ENCODE results near the gene SERBP1. TPM values are rescaled to one million over a fixed set of nuclear protein-coding genes. Genes with fewer than 3 reads are reported as not detected.

The SERBP1 gene
- total RNA-seq, 1 experiment from 2014 or later: 378 TPM

DNA sequence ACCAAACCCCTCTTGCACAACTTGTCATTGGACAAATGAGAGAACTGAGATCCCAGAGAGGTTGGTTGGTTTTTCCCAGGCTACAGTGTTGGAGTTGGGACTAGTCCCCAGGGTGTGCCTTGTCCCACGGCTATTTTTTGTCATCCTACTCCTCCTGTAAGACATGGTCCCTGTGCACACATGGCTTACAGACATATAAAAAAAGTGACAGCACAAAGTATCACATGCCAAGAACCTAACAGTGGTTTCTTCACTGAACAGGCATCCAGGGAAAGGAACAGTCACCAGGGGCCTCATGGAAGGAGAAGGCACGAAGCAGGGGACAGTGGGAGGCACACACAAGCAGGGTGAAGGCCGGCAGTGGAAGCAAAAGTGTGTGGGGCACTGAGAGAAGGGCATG, 36.5 kb downstream of the SERBP1 start:
- Histone ChIP-seq H3K27me3 (no peaks in the 10 kb centered on the region), H3K36me3 (peaks cover 28% of the 10 kb centered on the region), H3K4me3 (no peak overlapping the region), H3K9me3 (no peaks in the 10 kb centered on the region)
- no peak for DNase-seq

GRCh38 chr1:67393240-67393639, 37.0 kb downstream of the SERBP1 start:
- no peaks in the 10 kb centered on the region for H3K9me3 ChIP-seq
- peaks cover 28% of the 10 kb centered on the region for H3K36me3 ChIP-seq
- no peaks in the 10 kb centered on the region for H3K27me3 ChIP-seq
- DNase-seq: no peak
- no peak overlapping the region for H3K4me3 ChIP-seq

- H3K27me3 ChIP-seq: no peaks in the 10 kb centered on the region
Observed at GRCh38 chr1:67390041-67390887, 39.9 kb downstream of the SERBP1 start.

DNA sequence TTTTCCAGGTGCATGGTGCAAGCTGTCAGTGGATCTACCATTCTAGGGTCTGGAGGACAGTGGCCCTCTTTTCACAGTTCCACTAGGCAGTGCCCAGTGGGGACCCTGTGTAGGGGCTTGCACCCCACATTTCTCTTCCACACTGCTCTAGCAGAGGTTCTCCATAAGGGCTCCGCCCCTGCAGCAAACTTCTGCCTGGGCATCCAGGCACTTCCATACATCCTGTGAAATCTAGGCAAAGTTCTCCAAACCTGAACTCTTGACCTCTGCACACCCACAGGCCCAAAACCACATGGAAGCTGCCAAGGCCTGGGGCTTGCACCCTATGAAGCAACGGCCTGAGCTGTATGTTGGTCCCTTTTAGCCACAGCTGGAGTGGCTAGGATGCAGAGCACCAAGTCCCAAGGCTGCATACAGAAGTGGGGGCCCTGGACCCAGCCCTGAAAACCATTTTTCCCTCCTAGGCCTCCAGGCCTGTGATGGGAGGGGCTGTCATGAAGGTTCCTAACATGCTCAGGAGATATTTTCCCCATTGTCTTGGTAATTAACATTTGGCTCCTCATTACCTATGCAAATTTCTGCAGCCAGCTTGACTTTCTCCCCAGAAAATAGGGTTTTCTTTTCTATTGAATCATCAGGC, 46.1 kb downstream of the SERBP1 start:
- Histone ChIP-seq H3K9me3 (peaks cover 13% of the 10 kb centered on the region), H3K4me3 (no peak overlapping the region), H3K36me3 (peaks cover 39% of the 10 kb centered on the region), H3K27me3 (no peaks in the 10 kb centered on the region)
- no peak for DNase-seq

More at GRCh38 chr1:67390041-67390887, 39.9 kb downstream of the SERBP1 start:
- no peak for DNase-seq
- Histone ChIP-seq H3K9me3 (peaks cover 3% of the 10 kb centered on the region), H3K36me3 (peaks cover 36% of the 10 kb centered on the region), H3K4me3 (no peak overlapping the region)

DNA sequence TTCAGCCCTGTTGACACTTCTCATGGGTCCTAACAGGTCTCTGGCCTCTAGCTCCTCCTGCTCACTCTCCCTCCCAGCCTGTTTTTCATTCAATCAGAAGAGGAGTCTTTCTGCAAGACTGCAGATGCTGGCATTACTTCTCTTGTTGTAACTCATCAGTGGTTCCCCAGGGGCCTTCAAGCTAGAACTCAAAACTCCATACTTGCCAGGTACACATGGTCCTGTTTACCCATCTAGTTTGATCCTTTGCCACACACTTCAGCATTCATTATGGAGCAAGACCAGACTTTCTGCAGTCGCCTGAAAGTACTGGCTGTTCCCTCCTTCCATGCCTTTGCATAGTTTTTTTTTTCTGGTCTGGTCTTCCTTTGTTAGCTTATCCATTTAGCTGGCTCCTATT, 47.9 kb downstream of the SERBP1 start:
- no peak for DNase-seq
- Histone ChIP-seq H3K36me3 (peaks cover 33% of the 10 kb centered on the region), H3K9me3 (peaks cover 13% of the 10 kb centered on the region), H3K27me3 (no peaks in the 10 kb centered on the region), H3K4me3 (no peak overlapping the region)

DNA sequence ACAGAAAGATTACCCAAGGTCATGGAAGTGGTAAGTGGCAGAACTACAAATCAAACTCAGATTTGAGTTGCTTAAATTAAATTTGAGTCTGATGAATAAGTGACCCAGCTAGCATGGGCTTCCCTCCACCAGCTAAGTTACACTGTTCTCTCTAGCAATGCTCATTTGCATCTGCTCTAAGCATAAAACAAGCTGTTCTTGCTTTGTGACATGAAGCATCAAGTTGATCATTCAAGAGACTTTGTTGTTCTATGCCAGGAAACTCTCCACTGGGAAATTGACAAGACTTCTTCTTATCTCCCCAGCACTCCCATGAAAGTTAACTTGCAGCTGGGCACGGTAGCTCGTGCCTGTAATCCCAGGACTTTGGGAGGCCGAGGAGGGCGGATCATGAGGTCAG, 49.0 kb downstream of the SERBP1 start:
- Histone ChIP-seq H3K27me3 (no peaks in the 10 kb centered on the region), H3K4me3 (no peak overlapping the region), H3K36me3 (peaks cover 30% of the 10 kb centered on the region), H3K9me3 (peaks cover 13% of the 10 kb centered on the region)
- no peak for DNase-seq

GRCh38 chr1:67377253-67377652, 52.9 kb downstream of the SERBP1 start:
- Histone ChIP-seq H3K36me3 (peaks cover 8% of the 10 kb centered on the region), H3K27me3 (no peaks in the 10 kb centered on the region)
- no peak for DNase-seq

DNA sequence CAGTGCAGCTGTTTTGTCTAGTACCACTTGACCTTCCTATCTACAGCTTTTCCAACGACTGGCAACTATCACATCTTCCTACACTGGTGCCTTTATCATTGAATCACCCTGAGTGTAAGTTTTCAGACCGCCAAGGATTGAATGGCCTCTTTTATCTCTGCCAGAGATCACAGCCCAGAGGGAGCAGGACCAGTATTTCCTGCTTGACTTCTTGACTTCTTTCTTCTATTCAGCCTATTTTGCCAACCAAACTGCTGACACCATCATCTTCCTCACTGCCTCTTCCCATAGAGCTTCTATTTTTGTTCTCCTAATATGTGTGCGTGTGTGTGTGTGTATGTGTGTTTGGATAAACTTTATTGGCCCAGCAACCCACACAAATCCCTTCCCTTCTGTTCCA, 53.8 kb downstream of the SERBP1 start:
- no peaks in the 10 kb centered on the region for H3K27me3 ChIP-seq
- no peaks in the 10 kb centered on the region for H3K9me3 ChIP-seq
- no peak for DNase-seq
- peaks cover 8% of the 10 kb centered on the region for H3K36me3 ChIP-seq
- H3K4me3 ChIP-seq: no peak overlapping the region

More at GRCh38 chr1:67377253-67377652, 52.9 kb downstream of the SERBP1 start:
- Histone ChIP-seq H3K9me3 (no peaks in the 10 kb centered on the region), H3K4me3 (no peak overlapping the region)

GRCh38 chr1:67372898-67373297, 57.3 kb downstream of the SERBP1 start:
- Histone ChIP-seq H3K36me3 (peaks cover 3% of the 10 kb centered on the region), H3K4me3 (no peak overlapping the region), H3K9me3 (no peaks in the 10 kb centered on the region), H3K27me3 (no peaks in the 10 kb centered on the region)
- no peak for DNase-seq

DNA sequence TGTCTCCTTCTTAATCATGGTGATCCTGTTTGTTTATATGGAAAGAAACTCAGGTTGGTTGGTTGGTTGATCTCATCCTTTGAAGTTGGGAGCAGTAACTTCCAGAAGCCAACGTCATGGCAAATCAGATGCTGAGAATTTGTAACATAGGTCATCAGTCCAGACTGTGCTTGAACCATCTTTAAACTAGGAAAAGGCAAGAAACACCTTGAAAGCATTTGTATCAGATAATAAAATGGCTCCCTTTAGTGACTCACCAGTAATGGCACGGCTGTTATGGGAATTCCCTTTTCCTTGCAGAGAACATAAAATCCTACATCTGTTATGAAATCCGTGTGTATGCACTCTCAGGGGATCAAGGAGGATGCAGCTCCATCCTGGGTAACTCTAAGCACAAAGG, 58.1 kb downstream of the SERBP1 start:
- DNase-seq: no peak
- H3K27me3 ChIP-seq: no peaks in the 10 kb centered on the region
- H3K36me3 ChIP-seq: peaks cover under 1% of the 10 kb centered on the region
- no peak overlapping the region for H3K4me3 ChIP-seq
- no peaks in the 10 kb centered on the region for H3K9me3 ChIP-seq

- H3K36me3 ChIP-seq: no peaks in the 10 kb centered on the region; the same call in 1 of the 2 replicates
- DNase-seq: no peak
- no peak overlapping the region for H3K4me3 ChIP-seq
- no peaks in the 10 kb centered on the region for H3K9me3 ChIP-seq
- no peaks in the 10 kb centered on the region for H3K27me3 ChIP-seq
Observed at GRCh38 chr1:67371681-67372080, 58.5 kb downstream of the SERBP1 start.

DNA sequence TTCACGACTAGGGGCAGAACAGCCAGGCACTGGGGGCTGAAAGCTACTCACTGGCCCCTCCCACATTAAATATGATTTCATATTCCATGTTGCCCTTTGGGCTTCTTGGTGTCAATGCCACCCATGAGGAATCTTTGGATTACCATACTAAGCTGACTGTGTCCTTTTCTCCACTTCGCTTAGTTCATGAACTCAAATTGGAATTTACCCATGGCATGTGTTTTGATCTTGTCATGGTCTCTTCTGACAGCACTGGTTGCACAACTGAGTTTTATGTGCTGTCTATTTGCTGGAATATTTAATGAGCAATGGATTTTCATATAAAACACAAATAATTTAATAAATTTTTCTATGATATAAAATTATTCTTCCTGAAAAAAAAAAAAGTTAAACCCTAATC, 59.2 kb downstream of the SERBP1 start:
- H3K27me3 ChIP-seq: no peaks in the 10 kb centered on the region
- DNase-seq: no peak
- no peak overlapping the region for H3K4me3 ChIP-seq
- no peaks in the 10 kb centered on the region; the same call in 1 of the 2 replicates for H3K36me3 ChIP-seq
- no peaks in the 10 kb centered on the region for H3K9me3 ChIP-seq

DNA sequence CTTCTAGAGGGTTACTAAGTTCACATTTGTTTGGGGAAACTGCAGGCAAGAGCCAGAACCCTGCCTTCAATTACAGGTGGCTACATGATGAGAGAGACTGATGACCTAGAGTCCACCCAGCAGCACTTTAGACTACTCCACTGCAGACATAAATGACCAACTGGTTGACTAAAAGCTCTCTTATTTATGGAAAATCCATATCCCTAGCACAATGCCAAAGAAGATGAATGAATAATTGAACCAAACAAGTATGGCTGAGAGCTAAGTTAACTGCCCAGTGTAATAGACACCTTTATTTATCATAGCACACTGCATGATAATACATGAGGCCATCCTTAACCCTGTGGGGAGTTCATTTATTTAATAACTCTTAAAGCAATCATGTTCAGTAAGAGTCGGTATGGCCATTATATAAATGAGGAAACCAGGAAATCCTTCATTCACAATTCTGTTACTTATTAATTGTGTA, 62.1 kb downstream of the SERBP1 start:
- no peak overlapping the region for H3K4me3 ChIP-seq
- DNase-seq: no peak
- H3K9me3 ChIP-seq: no peaks in the 10 kb centered on the region
- no peaks in the 10 kb centered on the region; the same call in none of the 2 replicates for H3K36me3 ChIP-seq
- H3K27me3 ChIP-seq: no peaks in the 10 kb centered on the region

DNA sequence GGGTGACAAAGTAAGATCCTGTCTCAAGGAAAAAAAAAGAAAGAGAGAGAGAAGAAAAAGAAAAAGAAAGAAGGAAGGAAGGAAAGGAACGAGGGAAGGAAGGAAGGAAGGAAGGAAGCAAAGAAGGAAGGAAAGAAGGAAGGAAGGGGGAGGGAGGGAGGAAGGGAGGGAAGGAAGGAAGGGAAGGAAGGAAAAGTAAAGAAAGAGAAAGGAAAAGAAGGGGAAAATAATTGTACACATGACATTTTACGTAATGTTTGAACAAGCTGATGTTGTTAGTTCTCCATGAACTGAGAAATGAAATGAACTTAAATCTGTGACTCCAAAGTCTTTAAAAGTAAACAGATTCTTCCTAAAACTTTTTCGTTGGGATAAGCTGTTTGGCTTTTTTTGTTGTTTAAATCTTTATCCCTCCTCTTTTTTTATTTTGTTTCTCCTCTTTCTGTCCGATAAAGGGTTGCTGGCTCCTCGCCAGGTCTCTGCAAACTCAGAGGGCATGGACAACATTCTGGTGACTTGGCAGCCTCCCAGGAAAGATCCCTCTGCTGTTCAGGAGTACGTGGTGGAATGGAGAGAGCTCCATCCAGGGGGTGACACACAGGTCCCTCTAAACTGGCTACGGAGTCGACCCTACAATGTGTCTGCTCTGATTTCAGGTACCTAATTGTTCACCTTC, 62.7 kb downstream of the SERBP1 start:
- H3K4me3 ChIP-seq: no peak overlapping the region
- DNase-seq: no peak
- no peaks in the 10 kb centered on the region; the same call in none of the 2 replicates for H3K36me3 ChIP-seq
- H3K9me3 ChIP-seq: no peaks in the 10 kb centered on the region
- H3K27me3 ChIP-seq: no peaks in the 10 kb centered on the region

GRCh38 chr1:67361641-67362040, 68.6 kb downstream of the SERBP1 start:
- no peaks in the 10 kb centered on the region for H3K9me3 ChIP-seq
- no peak for DNase-seq
- H3K36me3 ChIP-seq: no peaks in the 10 kb centered on the region; the same call in 1 of the 2 replicates
- no peaks in the 10 kb centered on the region for H3K27me3 ChIP-seq
- no peak overlapping the region for H3K4me3 ChIP-seq

- Histone ChIP-seq H3K27me3 (no peaks in the 10 kb centered on the region), H3K9me3 (no peaks in the 10 kb centered on the region), H3K4me3 (no peak overlapping the region), H3K36me3 (no peaks in the 10 kb centered on the region; the same call in 1 of the 2 replicates)
- DNase-seq: no peak
Observed at GRCh38 chr1:67359592-67359991, 70.6 kb downstream of the SERBP1 start.

All from MG63 (cell line).